B cell (primary cell): Measurements from ENCODE around the gene CARMIL1. TPM values are rescaled to one million over a fixed set of nuclear protein-coding genes. Genes with fewer than 3 reads are reported as not detected.

Experiments used
- ATAC-seq: fragments of 200-7000 bp; cut with Tn5 transposase; one replicate; pipeline ENCODE4 v1.10.0; 2021; ENCODE audit warnings: low read depth, mild to moderate bottlenecking, moderate number of reproducible peaks, moderate library complexity
- CTCF ChIA-PET: fragments of 350-600 bp; sonication (Branson Sonifier 250); formaldehyde crosslinking; loops from one replicate; lab custom pipeline; 2021; ENCODE audit warnings: antibody characterized with exemption, inconsistent platforms; lab: Charles Lee
- POLR2A ChIA-PET: fragments of 350-600 bp; sonication (Branson Sonifier 250); formaldehyde crosslinking; loops from one replicate; lab custom pipeline; 2021; ENCODE audit warnings: antibody characterized with exemption; lab: Charles Lee
- DNase-seq: peaks from one replicate; pipeline ENCODE4 v3.0.0; 2013
- H2AFZ ChIP-seq: 2 replicates; pipeline ENCODE4 v1.6.1; 2012; ENCODE audit warnings: mild to moderate bottlenecking, low read depth, low read length; ENCODE audit not compliant: insufficient read depth, poor library complexity, severe bottlenecking
- H3K27ac ChIP-seq, 2 donors: 1 replicate in 1 of 2; 2 replicates in 1 of 2; pipeline ENCODE4 v1.5.1; 2012 to 2013; ENCODE audit warnings: low read length in 2 of 2, mild to moderate bottlenecking in 2 of 2, moderate library complexity in 1 of 2
- H3K27me3 ChIP-seq, 4 experiments: fragments of 200-600 bp in 1 of 4; sonication (generic) in 1 of 4; replicated peaks in 1 of 4; 1 replicate in 2 of 4; 2 replicates in 2 of 4; pipeline versions ENCODE4 v1.6.1 to v1.7.0; 2013 to 2016; ENCODE audit warnings: low read length in 3 of 4, mild to moderate bottlenecking in 2 of 4, mixed read lengths in 1 of 4, moderate library complexity in 1 of 4; ENCODE audit not compliant: insufficient read depth in 4 of 4, control insufficient read depth in 3 of 4; ENCODE audit errors: control extremely low read depth in 1 of 4
- H3K36me3 ChIP-seq, 2 experiments: replicated peaks in 1 of 2; 1 replicate in 1 of 2; 2 replicates in 1 of 2; pipeline versions ENCODE4 v1.6.1 to v1.7.1; 2013; ENCODE audit warnings: low read length in 1 of 2; ENCODE audit not compliant: insufficient read depth in 2 of 2, control insufficient read depth in 1 of 2; ENCODE audit errors: control extremely low read depth in 1 of 2, extremely low read depth in 1 of 2
- H3K4me1 ChIP-seq, 2 donors: fragments of 200-600 bp in 1 of 2; sonication (generic) in 1 of 2; 1 replicate in 1 of 2; 2 replicates in 1 of 2; pipeline versions ENCODE4 v1.5.1 to v1.6.1; 2013 to 2017; ENCODE audit warnings: low read length in 2 of 2; ENCODE audit not compliant: control insufficient read depth in 2 of 2, insufficient read depth in 2 of 2
- H3K4me2 ChIP-seq: replicated peaks from 2 replicates; pipeline ENCODE3; 2012; ENCODE audit warnings: mild to moderate bottlenecking, low read depth, low read length; ENCODE audit not compliant: poor library complexity, severe bottlenecking
- H3K4me3 ChIP-seq, 5 experiments: fragments of 200-600 bp in 1 of 5; sonication (generic) in 1 of 5; 1 replicate in 3 of 5; 2 replicates in 2 of 5; pipeline versions ENCODE4 v1.5.1 to v1.7.0; 2011 to 2016; ENCODE audit warnings: low read length in 4 of 5, mild to moderate bottlenecking in 4 of 5, low read depth in 2 of 5, control low read depth in 1 of 5, moderate library complexity in 1 of 5; ENCODE audit not compliant: insufficient read depth in 1 of 5; ENCODE audit errors: control extremely low read depth in 1 of 5, extremely low read depth in 1 of 5
- H3K79me2 ChIP-seq: fragments of 200-600 bp; sonication (generic); one replicate; pipeline ENCODE4 v1.6.0; 2016; ENCODE audit warnings: low read length; ENCODE audit not compliant: control insufficient read depth, insufficient read depth
- H3K9ac ChIP-seq: fragments of 200-600 bp; sonication (generic); 2 replicates; pipeline ENCODE4 v1.6.1; 2017; ENCODE audit warnings: mild to moderate bottlenecking, low read length, moderate library complexity
- H3K9me3 ChIP-seq, 3 donors: one replicate each; pipeline versions ENCODE4 v1.6.1 to v1.7.1; 2013; ENCODE audit warnings: low read length in 2 of 3; ENCODE audit not compliant: control insufficient read depth in 2 of 3, insufficient read depth in 1 of 3; ENCODE audit errors: control extremely low read depth in 1 of 3
- H4K20me1 ChIP-seq: 2 replicates; pipeline ENCODE4 v1.6.0; 2012; ENCODE audit warnings: mild to moderate bottlenecking, low read length; ENCODE audit not compliant: insufficient read depth, control insufficient read depth, poor library complexity, severe bottlenecking
- H3K27ac Mint-ChIP-seq: one replicate; pipeline ENCODE4 v1.8.0; 2021; ENCODE audit warnings: mixed read lengths
- H3K27me3 Mint-ChIP-seq: one replicate; pipeline ENCODE4 v1.8.0; 2021; ENCODE audit warnings: mixed read lengths
- H3K4me1 Mint-ChIP-seq: one replicate; pipeline ENCODE4 v1.8.0; 2021; ENCODE audit warnings: mixed read lengths
- H3K4me3 Mint-ChIP-seq: one replicate; pipeline ENCODE4 v1.8.0; 2021; ENCODE audit warnings: mixed read lengths
- H3K9me3 Mint-ChIP-seq: one replicate; pipeline ENCODE4 v1.8.0; 2022; ENCODE audit warnings: mixed read lengths; ENCODE audit not compliant: insufficient read depth
- EZH2 ChIP-seq: IDR thresholded peaks from 2 replicates; pipeline ENCODE4 v1.6.1; 2012; ENCODE audit warnings: borderline replicate concordance, low read depth, mild to moderate bottlenecking, moderate library complexity, low read length; ENCODE audit not compliant: insufficient read depth, poor library complexity, severe bottlenecking
- WGBS: methylation state at CpG from one replicate; pipeline ENCODE4 v1.1.5; 2013; ENCODE audit warnings: missing lambda C conversion rate; ENCODE audit not compliant: insufficient coverage; 5-methylcytosine and 5-hydroxymethylcytosine counted together
- intact Hi-C: fragments of 100-400 bp; cut with micrococcal nuclease; formaldehyde crosslinking; loops from one replicate; pipeline ENCODE4 v1.10.0; 2022
- polyA plus RNA-seq: library from polyadenylated mRNA; depleted of rRNA; stranded (reverse); fragments of >200 nt; gene quantifications from 2 replicates; pipeline ENCODE4 v1.2.3, GENCODE V29; 2012
- total RNA-seq, 2 donors: library from RNA; stranded (reverse); fragments of 120-200 nt in 1 of 2; gene quantifications; 1 replicate in 1 of 2; 2 replicates in 1 of 2; pipeline versions ENCODE4 v1.2.3 to v1.2.4, GENCODE V29; 2013 to 2022
- TF ChIP-seq, protein P1 (sequence below): fragments of 200-600 bp; IDR thresholded peaks from one replicate; pipeline ENCODE4 v1.8.0; 2022; ENCODE audit warnings: antibody characterized with exemption, mild to moderate bottlenecking

CARMIL1 gene
- total and polyA plus RNA-seq, 2 donors (not counting 1 experiment from before 2014, with no cell fraction given), result 7.5 to 11.0 TPM

GRCh38 chr6:25295651-25296050, 16.5 kb downstream of the CARMIL1 start:
- no peak overlapping the region for H3K4me2 ChIP-seq
- CTCF ChIA-PET, result interaction anchor here (1.1 to 3.7 kb wide), 2 partner anchors 16 to 30 kb away, joined by 4 to 16 read pairs; partner anchors contain the start of gene CARMIL1
- H3K27ac ChIP-seq, result no peak overlapping the region
- H3K79me2 ChIP-seq, result peaks cover 16% of the 10 kb centered on the region
- no peak overlapping the region for H3K4me3 Mint-ChIP-seq
- ATAC-seq (no peak), DNase-seq (no peak)
- TF ChIP-seq, protein P1, sequence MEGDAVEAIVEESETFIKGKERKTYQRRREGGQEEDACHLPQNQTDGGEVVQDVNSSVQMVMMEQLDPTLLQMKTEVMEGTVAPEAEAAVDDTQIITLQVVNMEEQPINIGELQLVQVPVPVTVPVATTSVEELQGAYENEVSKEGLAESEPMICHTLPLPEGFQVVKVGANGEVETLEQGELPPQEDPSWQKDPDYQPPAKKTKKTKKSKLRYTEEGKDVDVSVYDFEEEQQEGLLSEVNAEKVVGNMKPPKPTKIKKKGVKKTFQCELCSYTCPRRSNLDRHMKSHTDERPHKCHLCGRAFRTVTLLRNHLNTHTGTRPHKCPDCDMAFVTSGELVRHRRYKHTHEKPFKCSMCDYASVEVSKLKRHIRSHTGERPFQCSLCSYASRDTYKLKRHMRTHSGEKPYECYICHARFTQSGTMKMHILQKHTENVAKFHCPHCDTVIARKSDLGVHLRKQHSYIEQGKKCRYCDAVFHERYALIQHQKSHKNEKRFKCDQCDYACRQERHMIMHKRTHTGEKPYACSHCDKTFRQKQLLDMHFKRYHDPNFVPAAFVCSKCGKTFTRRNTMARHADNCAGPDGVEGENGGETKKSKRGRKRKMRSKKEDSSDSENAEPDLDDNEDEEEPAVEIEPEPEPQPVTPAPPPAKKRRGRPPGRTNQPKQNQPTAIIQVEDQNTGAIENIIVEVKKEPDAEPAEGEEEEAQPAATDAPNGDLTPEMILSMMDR, result no peak
- no peak for TF ChIP-seq EZH2
- peaks cover 29 to 31% of the 10 kb centered on the region in 2 donors for H3K4me1 ChIP-seq
- H3K4me3 ChIP-seq, result no peak overlapping the region
- H3K27ac Mint-ChIP-seq, result no peak overlapping the region
- peaks cover 39% of the 10 kb centered on the region for H3K4me1 Mint-ChIP-seq
- H2AFZ ChIP-seq, result no peak overlapping the region
- H3K27me3 ChIP-seq, result no peaks in the 10 kb centered on the region
- WGBS, result no CpG with 5 or more reads among the region's 1 CpG
- intact Hi-C loops, result no loop called here
- H3K36me3 ChIP-seq, result no peaks in the 10 kb centered on the region
- H3K9me3 ChIP-seq, result no peaks in the 10 kb centered on the region
- no peaks in the 10 kb centered on the region for H4K20me1 ChIP-seq
- H3K27me3 Mint-ChIP-seq, result no peaks in the 10 kb centered on the region
- H3K9ac ChIP-seq, result no peak overlapping the region
- POLR2A ChIA-PET, result no interaction called here
- no peaks in the 10 kb centered on the region for H3K9me3 Mint-ChIP-seq

- Mint-ChIP-seq H3K27me3 (no peaks in the 10 kb centered on the region), H3K27ac (no peak overlapping the region), H3K9me3 (no peaks in the 10 kb centered on the region), H3K4me3 (no peak overlapping the region), H3K4me1 (peaks cover 46% of the 10 kb centered on the region)
- H3K9ac ChIP-seq, result no peak overlapping the region
- no peak overlapping the region for H3K4me3 ChIP-seq
- peaks cover 36 to 38% of the 10 kb centered on the region in 2 donors for H3K4me1 ChIP-seq
- no peaks in the 10 kb centered on the region for H3K9me3 ChIP-seq
- ChIA-PET CTCF (interaction anchor here (1.1 to 3.7 kb wide), 2 partner anchors 17 to 30 kb away, joined by 4 to 16 read pairs; partner anchors contain the start of gene CARMIL1), POLR2A (interaction anchor here (0.5 kb wide), 1 partner anchor 11 kb away, joined by 3 read pairs; no protein-coding TSS in a partner anchor)
- H4K20me1 ChIP-seq, result no peaks in the 10 kb centered on the region
- intact Hi-C loops, result no loop called here
- H3K4me2 ChIP-seq, result peak overlapping the region; percentile 3
- no peak overlapping the region for H3K27ac ChIP-seq
- H3K79me2 ChIP-seq, result peaks cover 16% of the 10 kb centered on the region
- H3K36me3 ChIP-seq, result no peaks in the 10 kb centered on the region
- ATAC-seq (no peak), DNase-seq (no peak)
- WGBS, result no CpG with 5 or more reads among the region's 2 CpGs
- no peak for TF ChIP-seq EZH2
- TF ChIP-seq, protein P1, result no peak
- H3K27me3 ChIP-seq, result no peaks in the 10 kb centered on the region
- no peak overlapping the region for H2AFZ ChIP-seq
Measured at GRCh38 chr6:25296217-25296905, 17.2 kb downstream of the CARMIL1 start.
